ENCODE results near the gene SLC38A10. TPM values are rescaled to one million over a fixed set of nuclear protein-coding genes. Genes with fewer than 3 reads are reported as not detected.
A peak's percentile ranks its signal among the peaks of the same experiment; 100 is the strongest.

SLC38A10 gene
- total RNA-seq, 1 donor from 2014 or later, result 94.4 TPM

DNA sequence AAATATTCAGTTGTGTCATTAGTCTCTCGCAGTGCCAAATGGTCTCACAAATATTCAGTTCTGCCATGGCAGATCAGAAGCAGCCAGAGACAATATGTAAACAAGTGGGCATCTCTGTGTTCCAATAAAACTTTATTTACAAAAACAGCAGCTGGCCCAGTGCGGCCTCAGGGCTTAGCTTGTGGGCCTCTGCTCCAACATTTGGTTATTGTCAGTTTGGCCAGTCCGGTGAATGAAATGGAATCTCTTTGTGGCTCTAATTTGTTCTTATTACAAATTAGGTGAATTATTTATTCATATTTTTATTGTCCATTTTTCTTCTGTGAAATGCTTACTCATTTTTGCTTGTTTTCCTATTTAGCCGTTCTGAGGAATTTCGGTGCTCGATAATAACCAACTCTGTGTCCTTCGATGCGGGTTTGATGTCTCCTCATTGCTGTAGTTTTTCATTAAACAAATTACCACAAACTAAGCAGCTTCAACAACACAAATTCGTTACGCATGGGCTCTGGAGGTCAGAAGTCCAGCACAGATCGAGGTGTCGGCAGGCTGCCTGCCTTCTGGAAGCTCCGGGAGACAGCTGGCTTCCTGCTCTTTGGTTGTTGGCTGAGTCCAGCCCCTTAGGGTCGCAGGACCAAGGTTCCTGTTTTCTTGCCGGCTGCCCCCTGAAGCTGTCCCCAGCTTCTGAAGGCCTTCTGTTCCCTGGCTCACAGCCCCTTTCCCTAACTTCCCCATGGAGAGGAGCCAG lies 4.1 kb upstream of the SLC38A10 start:
- DNase-seq (ENCODE audit: low spot score), result no peak

DNA sequence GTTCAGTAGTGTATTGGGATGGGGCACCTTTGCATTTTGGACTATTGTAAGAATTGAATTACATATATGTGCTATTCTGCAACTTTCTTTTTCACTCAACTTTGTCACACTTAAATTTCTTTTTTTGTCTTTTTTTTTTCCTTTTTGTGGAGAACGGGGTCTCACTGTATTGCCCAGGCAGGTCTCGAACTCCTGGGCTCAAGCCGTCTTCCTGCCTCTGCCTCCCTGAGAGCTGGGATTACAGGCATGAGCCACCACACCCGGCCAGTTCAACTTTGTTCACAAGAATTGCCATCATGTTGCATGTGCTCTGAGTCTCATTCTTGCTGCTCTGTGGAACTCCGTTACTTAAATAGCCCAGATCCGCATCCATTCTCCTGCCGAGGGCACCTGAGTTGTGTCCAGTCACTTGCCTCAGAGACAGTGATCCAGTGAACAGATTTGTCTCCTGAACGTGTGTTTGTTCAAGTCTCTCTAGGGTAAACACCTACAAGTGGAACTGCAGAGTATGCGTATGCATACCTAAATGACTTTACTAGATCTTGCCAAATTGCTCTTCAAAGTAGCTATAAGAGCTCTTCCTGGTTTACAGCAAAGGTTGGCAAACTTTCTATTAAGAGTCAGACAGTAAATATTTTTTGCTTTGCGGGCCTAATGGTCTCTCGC lies 3.4 kb upstream of the SLC38A10 start:
- DNase-seq (ENCODE audit: low spot score), result no peak

DNA sequence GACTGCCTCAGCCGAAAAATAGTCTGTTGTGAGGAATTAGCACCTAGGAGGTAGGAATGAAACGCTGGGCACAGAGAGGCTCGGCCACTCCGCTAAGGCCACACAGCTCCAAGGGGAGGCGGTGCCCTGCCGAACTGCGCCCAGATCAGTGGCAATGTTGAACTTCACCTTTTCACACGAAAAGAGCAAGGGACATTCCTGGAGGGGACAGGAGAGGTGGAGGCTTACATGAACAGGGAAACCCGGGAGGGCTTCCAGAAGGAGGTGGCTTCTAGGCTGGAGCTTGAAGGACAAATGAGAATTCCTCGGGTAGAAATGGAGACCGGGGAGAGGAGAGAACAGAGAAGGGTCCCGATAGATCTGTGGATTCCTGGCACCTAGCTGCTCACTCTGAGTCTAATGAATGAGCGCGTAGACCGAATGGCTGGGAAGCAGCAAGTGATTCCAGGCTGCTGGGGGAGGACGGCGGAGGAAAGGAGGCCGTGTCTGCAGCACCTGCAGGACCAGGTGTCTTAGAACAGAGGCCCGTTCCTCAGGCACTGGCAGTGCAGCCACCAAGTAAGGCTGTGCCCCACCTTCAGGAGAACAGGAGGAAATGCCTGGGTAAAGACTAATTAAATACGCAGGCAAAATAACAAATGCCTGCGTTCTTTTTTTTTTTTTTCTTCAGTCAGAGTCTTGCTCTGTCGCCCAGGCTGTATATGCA lies 722 bp upstream of the SLC38A10 start:
- DNase-seq (ENCODE audit: low spot score), result peak; percentile 69

DNA sequence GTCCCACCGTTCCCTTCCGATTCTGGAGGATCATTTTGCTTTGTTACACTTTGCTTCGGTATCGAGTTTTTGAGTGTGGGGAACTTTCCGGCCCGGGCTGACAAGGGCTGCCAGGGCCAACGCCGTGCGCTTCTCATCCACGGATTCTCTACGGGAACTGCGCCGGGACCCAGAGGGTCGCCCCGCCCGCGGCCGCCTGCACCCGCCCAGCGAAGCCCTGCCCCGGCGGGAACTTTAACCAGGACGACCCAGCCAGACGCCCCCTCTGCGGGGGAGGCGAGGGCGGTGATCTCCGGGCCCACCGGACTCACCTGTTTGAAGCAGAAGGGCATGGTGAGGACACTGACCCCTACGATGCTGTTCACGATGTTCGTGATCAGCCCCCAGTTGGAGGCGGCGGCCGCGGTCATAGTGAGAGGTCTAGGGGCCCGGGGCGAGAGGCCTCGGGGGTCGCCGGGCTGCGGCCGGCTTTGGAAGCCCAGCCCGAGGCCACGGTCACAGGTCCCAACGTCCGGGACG lies 536 bp downstream of the SLC38A10 start:
- no peak for DNase-seq (ENCODE audit: low spot score)

DNA sequence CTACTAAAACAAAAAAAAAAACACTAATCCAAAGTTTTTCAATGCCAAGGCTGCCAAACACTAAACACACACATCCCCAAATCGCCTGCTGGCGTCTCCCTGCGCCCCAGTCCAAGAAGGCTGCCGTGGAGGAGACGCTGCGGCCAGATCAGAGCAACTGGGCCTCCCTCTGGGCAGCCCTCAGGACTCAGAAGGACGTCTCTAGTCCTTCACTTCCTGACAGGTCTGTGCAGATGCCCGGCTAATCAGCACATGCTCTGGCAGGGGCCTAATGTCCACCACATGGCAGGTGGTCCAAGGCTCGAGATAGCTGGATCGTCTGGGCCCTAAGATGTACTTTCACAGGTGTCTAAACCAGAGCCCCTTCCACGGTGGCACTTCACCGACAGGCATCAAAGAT lies 2.7 kb downstream of the SLC38A10 start:
- no peak for DNase-seq (ENCODE audit: low spot score)

DNA sequence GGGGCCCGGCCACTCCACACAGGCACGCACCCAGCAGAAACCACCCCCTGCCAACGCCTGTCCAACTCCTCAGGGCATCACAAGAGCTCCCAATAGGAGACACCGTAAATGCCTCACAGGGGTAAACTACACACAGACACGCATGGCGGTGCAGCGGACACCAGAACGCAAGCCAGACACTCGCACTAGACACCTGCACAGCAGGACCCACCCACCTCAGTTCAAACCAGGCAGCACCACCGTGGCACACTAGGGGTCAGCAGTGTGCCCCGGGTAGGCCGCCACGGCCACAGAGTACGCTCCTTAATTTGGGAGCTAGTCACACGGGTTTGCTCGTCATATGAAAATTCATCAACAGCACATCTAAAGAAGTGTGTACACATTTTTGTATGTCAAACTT lies 3.4 kb downstream of the SLC38A10 start:
- DNase-seq (ENCODE audit: low spot score), result peak; percentile 74

DNA sequence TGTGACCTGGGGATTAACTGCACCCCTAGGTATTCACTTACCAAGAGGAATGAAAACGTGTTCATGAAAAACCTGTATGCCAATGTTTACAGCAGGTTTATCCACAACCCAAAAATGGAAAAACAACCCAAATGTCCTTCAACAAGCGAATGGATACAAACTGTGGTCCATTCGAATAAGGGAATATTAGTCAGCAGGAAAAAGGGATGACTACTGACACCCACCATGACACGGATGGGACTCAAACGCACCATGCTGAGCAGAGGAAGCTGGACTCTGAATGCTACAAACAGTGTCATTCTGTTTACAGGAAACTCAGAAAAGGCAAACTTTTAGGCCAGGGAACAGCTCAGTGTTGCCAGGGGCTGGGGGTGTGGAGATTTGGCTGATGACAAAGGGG lies 4.9 kb downstream of the SLC38A10 start:
- DNase-seq (ENCODE audit: low spot score), result no peak

DNA sequence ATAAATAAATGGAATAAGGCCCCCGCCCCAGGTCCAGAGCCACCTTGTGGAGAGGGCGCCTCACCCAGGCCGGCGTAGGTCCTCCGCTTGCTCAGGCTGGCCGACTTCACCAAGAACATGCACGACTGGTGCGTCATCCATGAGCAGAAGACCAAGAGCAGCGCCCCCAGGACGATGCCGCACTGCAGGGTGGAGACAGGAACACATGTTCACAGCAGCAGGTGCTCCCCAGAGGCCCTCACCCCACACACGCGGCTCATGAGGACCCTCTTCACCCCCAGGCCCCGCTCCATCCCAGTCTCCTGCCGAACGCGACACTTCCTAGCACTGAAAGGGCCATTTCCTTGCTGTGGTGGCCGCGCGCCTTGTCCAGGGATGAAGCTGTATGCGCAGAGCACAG lies 5.5 kb downstream of the SLC38A10 start:
- DNase-seq (ENCODE audit: low spot score), result no peak

DNA sequence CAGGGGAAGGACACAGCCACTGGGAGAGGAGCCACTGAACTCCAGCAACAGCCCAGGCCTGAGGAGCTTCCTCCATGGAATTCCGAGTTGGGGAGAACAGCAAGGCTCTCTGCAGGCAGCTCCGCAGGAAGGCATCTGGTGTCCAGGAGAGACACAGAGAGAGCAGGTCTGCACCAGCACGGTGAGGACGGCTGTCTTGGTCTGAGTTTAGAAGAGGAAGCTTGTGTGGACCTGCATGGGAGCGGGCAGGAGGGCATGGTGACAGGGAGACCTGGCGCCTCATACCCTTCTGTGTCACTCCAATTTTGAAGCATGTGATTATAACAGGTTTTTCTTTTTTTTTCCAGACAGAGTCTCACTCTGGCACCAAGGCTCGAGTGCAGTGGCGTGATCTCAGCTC lies 6.4 kb downstream of the SLC38A10 start:
- DNase-seq (ENCODE audit: low spot score), result no peak

DNA sequence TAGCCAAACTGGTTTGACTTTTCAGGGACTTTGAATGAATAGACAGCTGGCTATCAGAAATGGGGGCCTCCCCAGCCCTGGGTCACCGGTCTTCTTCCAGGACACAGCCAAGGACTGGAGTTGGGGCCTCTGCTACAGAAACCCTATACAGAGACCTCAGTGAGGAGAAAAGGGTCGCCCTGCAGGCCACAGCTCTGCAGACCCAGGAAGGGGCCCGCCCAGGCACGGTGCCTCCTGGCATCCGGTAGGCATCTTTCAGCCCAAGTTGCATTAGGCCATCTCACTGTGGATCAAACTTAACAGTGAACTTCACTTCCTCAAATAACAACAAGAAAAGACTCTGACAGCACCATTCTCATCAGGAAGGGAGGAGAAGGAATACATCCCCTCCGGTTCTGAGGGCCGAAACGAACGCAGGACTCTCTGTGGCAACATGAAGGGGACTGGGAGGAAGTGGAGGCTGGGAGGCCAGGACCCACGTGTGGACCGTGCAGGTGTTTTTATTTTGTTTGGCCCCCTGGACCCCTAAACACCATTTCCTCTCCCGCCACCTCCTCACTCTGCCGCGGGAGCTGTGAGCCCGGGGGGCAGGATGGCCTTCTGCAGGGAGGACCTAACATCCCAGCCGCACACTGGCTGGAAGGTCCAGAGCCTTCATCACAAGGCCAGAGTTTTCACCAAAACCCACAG lies 7.2 kb downstream of the SLC38A10 start:
- no peak for DNase-seq (ENCODE audit: low spot score)

DNA sequence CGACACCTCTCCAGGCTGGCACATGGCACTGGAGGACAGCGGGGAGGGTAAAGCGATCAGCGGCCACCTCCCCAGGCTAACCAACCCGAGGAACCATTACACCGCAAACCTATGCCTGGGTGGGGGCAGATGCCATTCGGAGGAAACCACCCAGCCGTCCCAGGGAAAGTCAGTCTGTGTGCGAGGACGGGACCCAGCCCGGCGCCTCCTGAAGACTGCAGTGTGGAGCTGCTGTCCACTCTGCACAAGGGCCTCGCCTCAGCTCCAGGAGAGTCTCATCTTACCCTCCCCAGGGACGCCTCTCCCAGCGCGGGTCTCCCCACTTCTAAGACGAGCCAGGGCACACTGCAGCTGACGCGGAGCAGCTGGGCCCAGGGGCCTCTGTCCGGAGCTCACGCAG lies 8.0 kb downstream of the SLC38A10 start:
- no peak for DNase-seq (ENCODE audit: low spot score)

DNA sequence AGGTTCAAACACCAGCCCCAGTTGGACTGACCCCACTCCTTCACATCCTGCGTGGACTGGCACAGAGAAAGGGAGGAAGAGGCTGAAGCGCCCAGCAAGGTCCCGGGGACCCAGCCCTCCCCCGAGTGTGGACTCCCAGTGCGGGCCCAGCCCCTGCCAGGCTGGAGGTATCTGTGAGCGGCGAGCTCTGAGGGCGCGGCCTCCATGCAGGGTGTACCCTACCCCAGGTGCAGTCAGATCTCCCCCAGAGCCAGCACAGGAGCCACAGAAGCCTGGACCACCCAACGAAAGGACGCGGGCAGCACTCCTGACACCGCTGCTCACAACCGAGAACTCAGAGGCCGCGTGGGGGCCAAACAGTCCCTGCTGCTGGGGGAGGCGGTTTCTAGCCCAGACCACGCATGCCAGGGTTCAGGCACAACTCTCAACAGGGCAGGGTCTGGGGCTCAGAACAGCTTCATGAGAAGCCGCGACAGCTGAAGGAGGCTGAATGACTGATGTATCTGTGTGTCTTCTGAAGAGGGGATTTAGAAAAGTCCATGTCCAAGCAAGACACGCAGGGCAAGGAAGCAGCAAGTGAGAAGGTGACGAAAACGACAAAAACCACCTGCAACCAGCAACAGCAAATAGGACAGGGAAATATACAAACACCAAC lies 8.5 kb downstream of the SLC38A10 start:
- DNase-seq (ENCODE audit: low spot score), result no peak

DNA sequence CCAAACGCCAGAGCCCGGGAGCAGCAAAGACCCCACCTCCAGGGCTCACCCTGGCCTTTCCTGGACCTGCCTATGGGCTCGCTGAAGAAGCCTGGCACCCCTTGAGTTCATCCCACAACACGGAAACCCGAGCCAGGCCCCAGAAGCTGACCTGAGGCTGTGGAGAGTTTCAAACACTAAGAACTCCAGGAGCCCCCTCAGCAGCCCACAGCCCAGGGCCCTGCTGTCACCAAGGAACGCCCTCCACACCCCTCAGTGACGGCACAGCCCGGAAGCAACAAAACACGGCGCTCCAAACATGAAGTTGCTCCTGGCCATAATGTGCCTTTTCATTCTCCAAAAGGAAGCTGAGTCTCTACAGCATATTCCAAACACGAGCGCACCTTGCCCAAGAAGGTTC lies 9.2 kb downstream of the SLC38A10 start:
- no peak for DNase-seq (ENCODE audit: low spot score)

DNA sequence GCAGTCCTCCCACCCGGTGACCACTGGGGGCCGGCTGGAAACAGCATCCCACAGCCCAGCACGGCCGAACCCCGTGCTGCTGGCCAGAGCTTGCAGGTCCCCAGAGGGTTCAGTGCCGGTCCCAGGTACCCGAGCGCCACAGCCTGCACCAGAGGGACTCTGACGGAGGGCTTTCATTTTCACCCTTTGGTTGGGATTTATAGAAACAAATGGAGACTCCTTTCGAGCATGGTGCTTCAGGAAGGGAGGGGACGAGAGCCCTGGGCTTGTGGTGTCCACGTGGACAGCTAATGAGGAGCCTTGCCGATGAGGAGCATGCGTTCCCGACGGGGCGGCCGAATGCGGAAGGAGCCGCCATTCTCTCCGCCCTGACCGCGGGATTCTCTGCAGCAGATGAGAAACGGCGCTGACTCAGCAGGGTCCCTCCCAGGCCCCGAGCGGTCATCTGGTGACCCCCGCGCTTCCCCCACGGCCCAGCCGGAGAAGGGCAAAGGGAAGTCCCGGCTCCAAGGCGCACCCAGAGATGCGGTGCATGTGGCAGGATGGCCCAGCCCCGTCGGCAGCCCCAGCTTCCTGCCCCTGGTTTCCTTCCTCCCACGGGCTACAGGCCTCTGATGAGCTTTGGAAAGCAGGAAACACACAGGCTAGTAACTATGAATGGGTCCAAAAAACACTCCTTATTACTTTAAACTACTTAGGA lies 9.8 kb downstream of the SLC38A10 start:
- DNase-seq (ENCODE audit: low spot score), result peak; percentile 73

DNA sequence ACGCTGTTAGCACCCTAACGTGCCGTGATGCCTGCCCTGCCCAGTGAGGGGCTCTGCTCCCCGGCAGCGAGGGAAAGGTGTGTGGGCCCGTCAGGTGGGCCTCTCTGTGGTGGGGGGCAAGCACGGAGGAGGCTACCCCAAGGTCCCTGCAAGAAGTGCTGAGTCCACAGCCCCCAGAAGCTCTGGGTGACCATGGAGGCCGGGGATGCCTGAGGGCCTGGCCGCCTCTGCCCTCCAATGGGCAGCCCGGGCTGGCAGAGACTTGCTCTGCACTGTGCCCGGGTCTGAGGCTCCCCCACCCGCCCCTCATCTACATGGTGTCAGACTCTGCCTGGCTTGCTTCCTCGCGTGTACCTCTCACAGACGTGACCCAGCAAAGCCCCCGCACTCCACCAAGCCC lies 12.2 kb downstream of the SLC38A10 start:
- DNase-seq (ENCODE audit: low spot score), result no peak

DNA sequence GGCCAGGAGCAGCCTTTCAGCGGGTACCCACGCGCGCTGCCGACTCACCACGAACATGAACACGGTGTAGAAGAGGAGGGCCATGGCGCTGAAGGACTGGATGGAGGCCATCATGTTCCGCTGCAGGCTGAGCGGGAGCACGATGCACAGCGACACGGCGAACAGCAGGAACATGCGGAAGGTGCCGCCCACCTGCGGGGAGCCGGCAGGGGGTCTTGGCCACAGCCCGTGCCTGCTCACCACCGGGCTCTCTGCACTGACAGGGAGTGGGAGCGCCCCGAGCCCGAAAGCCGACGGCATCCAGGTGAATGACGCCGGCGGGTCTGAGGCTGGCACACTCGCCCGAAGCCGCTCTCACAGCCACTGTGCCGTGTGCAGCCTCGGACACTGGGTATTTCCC lies 13.0 kb downstream of the SLC38A10 start:
- DNase-seq (ENCODE audit: low spot score), result no peak

DNA sequence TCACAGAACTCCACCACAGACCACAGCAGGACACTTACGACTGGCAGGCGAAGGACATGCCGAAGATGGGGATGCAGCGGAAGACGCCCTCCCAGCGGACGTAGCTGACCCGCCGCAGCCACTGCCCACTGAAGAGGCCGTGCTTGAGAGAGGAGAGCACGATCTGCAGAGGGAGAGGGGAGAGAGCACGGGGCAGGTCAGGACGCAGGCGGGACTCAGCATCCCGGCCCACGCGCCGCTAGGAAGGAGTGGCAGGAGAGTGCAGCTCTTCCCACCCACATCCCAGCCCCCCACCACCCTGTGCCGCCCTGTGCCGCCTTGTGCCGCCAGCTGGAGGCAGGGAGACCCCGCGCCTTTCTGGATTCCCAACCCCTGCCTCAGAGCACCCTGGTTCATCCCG lies 14.5 kb downstream of the SLC38A10 start:
- DNase-seq (ENCODE audit: low spot score), result no peak

DNA sequence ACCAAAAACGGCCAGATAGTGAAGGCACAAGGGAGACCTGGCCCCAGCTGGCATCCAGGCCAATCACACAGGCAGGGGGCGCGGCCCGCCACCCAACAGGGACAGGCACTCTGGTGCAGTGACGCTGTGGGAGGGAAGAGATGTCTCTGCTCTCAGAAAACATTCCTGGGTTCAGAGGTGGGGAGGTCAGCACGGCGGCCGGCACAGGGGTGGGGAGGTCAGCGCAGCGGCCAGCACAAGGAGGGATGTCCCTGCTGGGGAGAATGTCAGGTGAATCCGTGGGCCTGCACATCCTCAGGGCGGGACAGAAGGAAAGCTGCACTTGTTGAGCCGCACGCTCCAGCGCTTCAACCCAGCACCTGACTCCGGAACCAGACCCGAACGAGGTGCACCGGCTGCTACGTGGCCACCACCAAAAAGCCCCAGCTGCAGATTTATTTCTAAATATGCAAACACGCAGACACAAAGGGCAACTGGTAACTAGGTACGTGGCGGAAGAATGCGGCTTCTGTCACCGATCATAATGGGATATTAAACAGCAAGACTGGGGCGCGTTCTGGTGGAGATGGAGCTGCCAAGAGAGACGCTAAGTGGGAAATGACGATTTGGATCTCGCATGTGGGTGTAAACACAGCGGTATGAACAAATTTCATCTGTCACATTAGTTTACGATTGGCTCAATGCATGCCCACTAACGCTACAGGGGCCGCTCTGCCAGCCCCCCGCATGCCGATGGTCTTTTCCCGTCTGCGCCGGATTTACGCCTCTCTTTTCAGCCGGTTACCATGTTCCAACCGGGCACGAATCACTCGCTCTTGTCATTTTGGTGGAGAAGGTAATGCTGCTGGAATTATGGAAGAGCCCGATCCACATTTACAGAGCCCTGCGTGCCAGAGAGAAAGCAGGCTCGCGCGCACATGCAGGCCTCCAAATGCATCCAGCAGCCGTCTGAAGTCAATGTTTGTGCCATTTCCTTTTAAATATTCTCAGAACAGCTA lies 15.5 kb downstream of the SLC38A10 start:
- no peak for DNase-seq (ENCODE audit: low spot score)

DNA sequence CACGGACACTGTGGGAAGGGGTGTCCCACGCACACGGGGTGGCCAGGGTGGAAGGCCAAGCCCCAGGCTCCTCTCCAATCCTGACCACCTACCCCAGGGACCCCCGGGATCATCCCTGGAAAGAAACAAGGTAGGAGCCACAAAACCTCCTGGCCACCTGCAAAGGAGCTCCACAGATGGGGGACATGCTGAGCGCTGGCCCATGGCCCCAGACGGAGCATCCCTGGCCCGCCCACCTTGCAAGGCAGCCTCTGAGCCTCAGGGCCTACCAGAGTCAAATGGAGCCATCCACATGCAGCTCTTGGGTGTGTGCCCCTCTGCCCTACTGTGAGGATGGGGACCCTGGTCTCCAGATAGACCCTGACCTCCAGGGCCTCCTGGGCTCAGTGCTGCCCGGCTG lies 16.3 kb downstream of the SLC38A10 start:
- no peak for DNase-seq (ENCODE audit: low spot score)

Data from ureter (tissue), 1 donor.